Heart right ventricle (tissue), 16 donors: ENCODE results near the gene ADAM33. TPM values are rescaled to one million over a fixed set of nuclear protein-coding genes. Genes with fewer than 3 reads are reported as not detected.

ENCODE experiments used
- ATAC-seq, 8 donors: fragments of 200-7000 bp; cut with Tn5 transposase; one replicate each; pipeline ENCODE4 v1.9.1; 2020; ENCODE audit warnings: mild to moderate bottlenecking in 8 of 8, moderate library complexity in 8 of 8, moderate number of reproducible peaks in 1 of 8
- DNase-seq, 2 donors: peaks; one replicate each; pipeline ENCODE4 v3.0.0-alpha.2; 2020
- H3K27ac ChIP-seq, 10 donors: fragments of 200-600 bp; sonication (generic) in 2 of 10; one replicate each; pipeline versions ENCODE4 v1.5.0 to v1.8.0; 2020 to 2022; ENCODE audit warnings: mild to moderate bottlenecking in 3 of 10
- H3K27me3 ChIP-seq, 7 donors: fragments of 200-600 bp; one replicate each; pipeline ENCODE4 v1.8.0; 2021 to 2022; ENCODE audit warnings: mild to moderate bottlenecking in 2 of 7
- H3K36me3 ChIP-seq, 9 donors: fragments of 200-600 bp; sonication (generic) in 1 of 9; one replicate each; pipeline versions ENCODE4 v1.5.0 to v1.8.0; 2020 to 2022; ENCODE audit warnings: mild to moderate bottlenecking in 2 of 9
- H3K4me1 ChIP-seq, 9 donors: fragments of 200-600 bp; sonication (generic) in 1 of 9; one replicate each; pipeline versions ENCODE4 v1.5.0 to v1.8.0; 2020 to 2022; ENCODE audit warnings: mild to moderate bottlenecking in 4 of 9
- H3K4me3 ChIP-seq, 10 donors: fragments of 200-600 bp; sonication (generic) in 2 of 10; one replicate each; pipeline versions ENCODE4 v1.5.0 to v1.8.0; 2020 to 2022; ENCODE audit warnings: mild to moderate bottlenecking in 7 of 10, moderate library complexity in 2 of 10
- H3K9me3 ChIP-seq, 11 donors: fragments of 200-600 bp in 10 of 11; sonication (generic) in 2 of 11; one replicate each; pipeline versions ENCODE4 v1.5.0 to v1.8.0; 2013 to 2022; ENCODE audit warnings: mild to moderate bottlenecking in 2 of 11, control low read depth in 1 of 11, moderate library complexity in 1 of 11
- WGBS, 2 donors: extraction: QIAGEN DNeasy Blood & Tissue Kit; methylation state at CpG; one replicate each; pipeline ENCODE4 v1.1.7; 2013; ENCODE audit warnings: inconsistent platforms in 1 of 2; 5-methylcytosine and 5-hydroxymethylcytosine counted together
- intact Hi-C, 10 donors: fragments of 100-400 bp; cut with DNase I; formaldehyde crosslinking; loops; one replicate each; pipeline versions ENCODE4 v1.11.1 to v1.14.2; 2022
- polyA plus RNA-seq, 2 donors: library from polyadenylated mRNA; stranded (reverse); fragments of 200-250 nt; gene quantifications; one replicate each; pipeline ENCODE4 v1.2.3, GENCODE V29; 2013
- total RNA-seq, 10 donors: library from RNA; stranded (reverse); fragmentation: NEBNext Ultra II Directional in 3 of 10; extraction: Animal tissue kit (Norgen Biotek cat#: 25700) in 3 of 10; gene quantifications; one replicate each; pipeline versions ENCODE4 v1.2.1 to v1.2.4, GENCODE V29; 2021 to 2023
- TF ChIP-seq, protein P1 (sequence below), 9 donors: fragments of 200-600 bp; sonication (generic) in 2 of 9; IDR thresholded peaks; one replicate each; pipeline versions ENCODE4 v1.5.0 to v1.8.0; 2021 to 2022; ENCODE audit warnings: antibody characterized with exemption in 9 of 9, mild to moderate bottlenecking in 5 of 9, moderate library complexity in 1 of 9
- donor health status: Arrhythmogenic right ventricular cardiomyopathy.
- donor health status: ischemic (EF 13 %, LVEDD 7.1; RV severe dilation, severe dysfunction).
- donor health status: healthy with polysubstance abuse.
- donor health status: DM: no; HTN: yes; CAD: no.
- donor health status: DM: no; HTN: no; CAD: no.
- donor health status: ischemic (EF 25% LVEDD 6.9; RV normal size, moderate dysfunction).
- donor health status: ischemic (EF 25% LVEDD 5.7; RV mildly dilated, moderate dysfunction).
- donor health status: healthy.
- donor health status: DM: yes; HTN: yes; CAD: no.
- donor health status: Ischemic cardiomyopathy.
- donor health status: ischemic (EF 35%, LVEDD 5.7; RV mildly dilated, moderate dysfunction).
- donor health status: nonischemic (EF 11% LVEDD 7.7; RV severe dilation, severe dysfunction).
- donor health status: DM: yes; HTN: yes; CAD: no.
- donor health status: PGD.
- donor health status: ischemic (EF 29% LVEDD 5.4; RV normal size, mild dysfunction).
- donor health status: nonischemic (EF 23%, LVEDD 6.1; RV moderate dilation, normal function).

The ADAM33 gene
- total and polyA plus RNA-seq, 12 donors, result 1.6 to 71.8 (median 4.5) TPM

DNA sequence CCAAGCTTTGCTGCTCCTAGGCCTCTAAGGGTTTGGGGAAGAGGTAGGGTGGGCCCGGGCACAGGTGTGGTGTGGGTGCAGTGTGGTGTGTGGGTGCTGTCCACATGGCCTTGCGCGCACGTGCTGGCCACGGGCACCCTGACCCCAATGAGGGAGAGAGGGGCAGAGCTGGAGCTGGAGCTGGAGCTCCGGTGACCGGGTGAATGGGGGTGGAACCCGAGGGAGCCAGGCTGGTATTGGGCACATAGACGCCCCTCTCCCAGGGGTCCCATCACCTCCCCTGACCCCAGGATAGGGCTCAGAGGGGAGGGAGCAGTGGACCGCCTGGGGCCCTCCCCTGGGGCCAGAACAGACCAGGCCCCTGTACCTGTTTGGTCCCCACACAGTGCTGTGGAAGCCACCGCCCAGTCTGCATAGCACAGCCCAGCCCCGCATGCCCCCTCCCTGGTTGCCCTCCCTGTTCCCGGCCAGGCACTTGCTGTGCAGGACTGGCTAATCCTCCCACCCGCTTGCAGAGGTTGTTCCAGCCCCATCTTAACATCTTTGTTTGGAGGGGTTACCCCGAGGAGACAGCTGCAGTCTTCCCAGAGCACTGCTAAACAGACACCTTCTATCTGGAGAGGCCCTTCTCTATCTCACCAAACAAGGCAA lies 984 bp downstream of the ADAM33 start:
- Histone ChIP-seq H3K36me3 (no peaks in the 10 kb centered on the region), H3K27ac (peak overlapping the region in 9 of 10 donors; percentile 40 to 76 (median 64)), H3K9me3 (no peaks in the 10 kb centered on the region), H3K4me3 (peak overlapping the region; percentile 36 to 63 (median 54)), H3K27me3 (peaks cover 0 to 53% (median 30%) of the 10 kb centered on the region in 7 donors), H3K4me1 (peaks cover 9 to 54% (median 29%) of the 10 kb centered on the region in 9 donors)
- DNase-seq, result no peak
- intact Hi-C loops, result loop anchor here in 1 of 10 donors (10.0 kb wide), 1 partner anchor 174 kb away; no protein-coding TSS in a partner anchor
- TF ChIP-seq, protein P1, sequence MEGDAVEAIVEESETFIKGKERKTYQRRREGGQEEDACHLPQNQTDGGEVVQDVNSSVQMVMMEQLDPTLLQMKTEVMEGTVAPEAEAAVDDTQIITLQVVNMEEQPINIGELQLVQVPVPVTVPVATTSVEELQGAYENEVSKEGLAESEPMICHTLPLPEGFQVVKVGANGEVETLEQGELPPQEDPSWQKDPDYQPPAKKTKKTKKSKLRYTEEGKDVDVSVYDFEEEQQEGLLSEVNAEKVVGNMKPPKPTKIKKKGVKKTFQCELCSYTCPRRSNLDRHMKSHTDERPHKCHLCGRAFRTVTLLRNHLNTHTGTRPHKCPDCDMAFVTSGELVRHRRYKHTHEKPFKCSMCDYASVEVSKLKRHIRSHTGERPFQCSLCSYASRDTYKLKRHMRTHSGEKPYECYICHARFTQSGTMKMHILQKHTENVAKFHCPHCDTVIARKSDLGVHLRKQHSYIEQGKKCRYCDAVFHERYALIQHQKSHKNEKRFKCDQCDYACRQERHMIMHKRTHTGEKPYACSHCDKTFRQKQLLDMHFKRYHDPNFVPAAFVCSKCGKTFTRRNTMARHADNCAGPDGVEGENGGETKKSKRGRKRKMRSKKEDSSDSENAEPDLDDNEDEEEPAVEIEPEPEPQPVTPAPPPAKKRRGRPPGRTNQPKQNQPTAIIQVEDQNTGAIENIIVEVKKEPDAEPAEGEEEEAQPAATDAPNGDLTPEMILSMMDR (IDR thresholded peaks at IDR 0.05), result no peak
- ATAC-seq, result peak in 1 of 8 donors; percentile 11
- WGBS, 2 donors, result 72 to 74% methylated on average over 15 of the region's 15 CpGs

DNA sequence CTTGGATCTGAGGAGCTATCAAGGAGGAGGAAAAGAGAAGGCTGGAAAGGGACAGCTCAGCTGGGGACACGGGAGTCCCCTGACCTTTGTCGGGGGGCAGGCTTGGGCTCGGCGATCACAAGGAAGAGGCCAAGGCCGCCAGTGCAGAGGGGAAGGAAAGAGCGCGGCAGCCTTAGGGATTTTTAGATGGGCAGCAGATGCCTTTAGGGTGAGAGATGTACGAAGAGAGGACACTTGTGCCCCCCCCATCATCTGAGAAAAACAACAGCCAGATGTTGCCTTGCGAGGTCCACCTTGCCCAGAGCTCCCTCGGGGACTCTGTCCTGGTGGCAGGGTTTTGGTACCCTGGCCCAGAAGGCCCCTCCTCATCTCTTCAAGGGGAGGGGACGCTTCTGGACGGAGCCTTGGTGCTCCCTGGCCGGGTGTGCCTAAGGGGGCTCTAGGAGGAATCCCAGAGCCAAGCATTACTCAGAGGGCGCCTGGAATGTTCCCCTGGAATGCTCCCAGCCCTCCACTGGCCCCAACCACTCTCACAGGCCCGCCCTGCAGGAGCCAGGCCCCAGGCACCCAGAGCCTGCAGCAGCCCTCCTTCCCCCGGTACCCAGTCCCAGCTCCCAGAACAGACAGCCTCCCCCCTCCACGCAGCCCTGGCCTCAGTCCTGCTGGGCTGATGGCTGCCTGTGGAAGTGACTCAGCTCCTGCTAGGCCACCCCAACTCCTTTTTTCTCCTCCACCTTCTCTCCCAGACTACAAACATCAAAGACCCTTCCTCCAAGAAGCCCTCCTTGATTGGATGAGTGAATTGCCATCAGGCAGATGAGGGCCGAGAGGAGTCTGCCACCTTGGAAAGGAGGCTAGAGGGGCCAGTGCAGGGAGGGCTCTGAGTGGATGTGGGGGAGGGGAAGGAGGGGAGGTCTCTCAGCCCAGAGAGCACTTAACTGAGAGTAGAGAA lies 1.8 kb downstream of the ADAM33 start:
- Histone ChIP-seq H3K27ac (peak overlapping the region in 9 of 10 donors; percentile 40 to 76 (median 60)), H3K9me3 (no peaks in the 10 kb centered on the region), H3K4me1 (peaks cover 9 to 54% (median 29%) of the 10 kb centered on the region in 9 donors), H3K27me3 (peaks cover 0 to 61% (median 34%) of the 10 kb centered on the region in 7 donors), H3K36me3 (peaks cover 0 to under 1% (median 0%) of the 10 kb centered on the region in 9 donors), H3K4me3 (peak overlapping the region in 8 of 10 donors; percentile 46 to 63 (median 54))
- WGBS, 2 donors, result 67% methylated on average over 18 of the region's 18 CpGs
- TF ChIP-seq, protein P1 (IDR thresholded peaks at IDR 0.05), result no peak
- peak in 7 of 8 donors; percentile 23 to 66 (median 30) for ATAC-seq
- DNase-seq, result peak in 1 of 2 donors; percentile 58
- intact Hi-C loops, result loop anchor here in 9 of 10 donors (5.0 to 10.0 kb wide), 6 partner anchors 32 to 405 kb away; partner anchors contain the start of genes ADISSP (in 4 of the 9) and SIGLEC1 (in 2 of the 9)

DNA sequence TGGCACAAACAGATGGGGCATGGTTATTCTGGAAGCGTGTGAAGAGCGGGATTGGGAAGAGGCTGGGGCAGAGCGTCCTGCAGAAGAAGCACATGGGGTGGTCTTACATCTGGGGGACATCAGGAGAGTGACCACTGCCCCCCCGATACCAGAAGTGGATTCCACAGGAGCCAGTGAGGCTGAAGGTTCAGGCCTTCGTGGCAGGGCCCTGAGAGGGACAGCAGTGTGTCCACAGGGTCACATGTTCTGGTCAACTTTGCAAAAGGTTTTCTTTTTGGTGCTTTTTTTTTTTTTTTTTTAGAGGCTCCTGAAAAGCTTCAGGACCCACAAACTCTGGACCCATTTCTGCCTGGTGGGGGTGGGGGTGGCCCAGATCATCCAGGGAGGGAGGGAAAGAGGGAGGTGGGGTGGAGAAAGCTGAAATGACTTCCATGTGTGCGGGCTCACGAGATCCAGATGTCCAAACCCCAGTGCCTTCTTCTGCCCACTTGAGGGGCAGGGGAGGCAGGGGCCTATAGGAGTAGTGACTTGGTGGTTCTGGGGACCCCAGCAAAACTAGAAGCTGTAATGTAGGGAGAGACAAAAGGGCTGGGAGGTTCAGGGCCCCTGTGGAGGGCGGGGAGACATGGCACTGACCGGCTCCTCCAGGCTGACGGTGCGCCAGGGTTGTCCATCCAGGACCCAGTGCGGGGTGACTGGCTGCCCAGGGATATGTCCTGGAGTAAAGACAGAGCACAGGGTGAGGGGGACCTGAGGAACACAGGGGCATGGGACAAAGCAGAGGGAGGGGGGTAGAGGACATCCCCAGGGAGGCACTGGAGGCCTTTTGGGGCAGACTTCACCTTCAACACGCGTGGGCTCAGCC lies 2.7 kb downstream of the ADAM33 start:
- Histone ChIP-seq H3K27me3 (peaks cover 0 to 70% (median 43%) of the 10 kb centered on the region in 7 donors), H3K4me3 (no peak overlapping the region), H3K4me1 (peaks cover 9 to 54% (median 29%) of the 10 kb centered on the region in 9 donors), H3K27ac (peak overlapping the region in 9 of 10 donors; percentile 37 to 76 (median 56)), H3K36me3 (peaks cover 0 to 8% (median 0%) of the 10 kb centered on the region in 9 donors), H3K9me3 (no peaks in the 10 kb centered on the region)
- intact Hi-C loops, result loop anchor here in 9 of 10 donors (1.0 to 10.0 kb wide), 7 partner anchors 31 to 406 kb away; partner anchors contain the start of genes ADISSP (in 4 of the 9) and SIGLEC1 (in 2 of the 9)
- ATAC-seq (no peak), DNase-seq (no peak)
- 79 to 82% methylated on average over 14 of the region's 14 CpGs for WGBS, 2 donors
- TF ChIP-seq, protein P1 (IDR thresholded peaks at IDR 0.05), result no peak
